HUES6 (cell line): ENCODE data around the gene CLDN20.
"Not testable (repeated sequence)": the region's sequence is repeated elsewhere in the genome, so short reads cannot be mapped to it uniquely, and the experiment has no call there.

Source experiments
- H3K27ac ChIP-seq: 2 replicates; pipeline ENCODE4 v1.7.0; 2013; ENCODE audit warnings: low read depth, mild to moderate bottlenecking, low read length, inconsistent platforms
- H3K27me3 ChIP-seq: 2 replicates; pipeline ENCODE4 v1.6.1; 2013; ENCODE audit warnings: low read length; ENCODE audit not compliant: control insufficient read depth, insufficient read depth
- H3K36me3 ChIP-seq: 2 replicates; pipeline ENCODE4 v1.6.1; 2013; ENCODE audit warnings: low read length; ENCODE audit not compliant: control insufficient read depth, insufficient read depth
- H3K4me1 ChIP-seq: 2 replicates; pipeline ENCODE4 v1.6.1; 2013; ENCODE audit warnings: low read length; ENCODE audit not compliant: control insufficient read depth, insufficient read depth
- H3K4me3 ChIP-seq: 2 replicates; pipeline ENCODE4 v1.5.1; 2013; ENCODE audit warnings: low read depth, low read length
- H3K9ac ChIP-seq: one replicate; pipeline ENCODE4 v1.6.1; 2013; ENCODE audit warnings: mild to moderate bottlenecking, low read length
- H3K9me3 ChIP-seq: 2 replicates; pipeline ENCODE4 v1.6.1; 2013; ENCODE audit warnings: low read depth, low read length; ENCODE audit not compliant: control insufficient read depth, insufficient read depth

CLDN20 gene, protein sequence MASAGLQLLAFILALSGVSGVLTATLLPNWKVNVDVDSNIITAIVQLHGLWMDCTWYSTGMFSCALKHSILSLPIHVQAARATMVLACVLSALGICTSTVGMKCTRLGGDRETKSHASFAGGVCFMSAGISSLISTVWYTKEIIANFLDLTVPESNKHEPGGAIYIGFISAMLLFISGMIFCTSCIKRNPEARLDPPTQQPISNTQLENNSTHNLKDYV

DNA sequence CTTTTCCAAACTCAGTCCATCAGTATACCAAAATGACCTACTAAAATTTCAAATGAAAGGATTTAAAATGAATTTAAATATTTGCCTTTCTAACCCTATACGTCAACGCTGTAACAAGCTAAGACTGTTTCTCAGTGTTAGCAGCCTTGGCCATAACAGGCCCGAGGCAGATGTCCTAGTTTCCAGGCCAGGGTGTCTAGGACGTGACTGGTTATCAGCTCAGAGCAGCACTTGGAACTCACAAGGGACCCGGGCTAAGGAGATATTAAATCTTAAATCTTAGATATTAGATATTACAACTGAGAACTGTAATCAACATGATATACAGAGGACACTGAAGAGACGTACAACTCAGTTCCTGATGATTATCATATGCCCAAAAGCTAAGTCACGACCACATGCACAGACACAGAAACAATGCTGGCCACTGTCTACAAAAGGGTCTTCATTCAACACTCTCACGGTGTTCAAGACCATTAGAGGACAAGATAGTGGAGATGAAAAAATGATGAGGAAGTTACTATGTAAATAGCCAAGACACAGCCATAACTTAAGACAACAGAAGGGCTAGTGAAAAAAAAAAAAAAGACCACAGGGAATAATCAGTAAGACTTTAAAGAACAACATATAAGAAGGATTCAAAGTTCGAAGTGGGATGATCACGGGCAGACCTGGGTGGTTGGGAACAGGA lies at the start of gene CLDN20:
CLDN20 (plus strand) TSS at position 641 of the 691 bp plus-strand sequence. CDS start 11,707 bp downstream, outside the sequence.
- Histone ChIP-seq H3K4me3 (no peak within 1 kb of the TSS), H3K36me3 (peaks cover 29% of the 10 kb centered on the region), H3K4me1 (peaks cover 38% of the 10 kb centered on the region), H3K9ac (no peak within 1 kb of the TSS), H3K27me3 (no peaks in the 10 kb centered on the region), H3K9me3 (no peaks in the 10 kb centered on the region), H3K27ac (0 out of 2 replicates have a peak within 1 kb of the TSS, but pooled peaks have one; percentile 74)

DNA sequence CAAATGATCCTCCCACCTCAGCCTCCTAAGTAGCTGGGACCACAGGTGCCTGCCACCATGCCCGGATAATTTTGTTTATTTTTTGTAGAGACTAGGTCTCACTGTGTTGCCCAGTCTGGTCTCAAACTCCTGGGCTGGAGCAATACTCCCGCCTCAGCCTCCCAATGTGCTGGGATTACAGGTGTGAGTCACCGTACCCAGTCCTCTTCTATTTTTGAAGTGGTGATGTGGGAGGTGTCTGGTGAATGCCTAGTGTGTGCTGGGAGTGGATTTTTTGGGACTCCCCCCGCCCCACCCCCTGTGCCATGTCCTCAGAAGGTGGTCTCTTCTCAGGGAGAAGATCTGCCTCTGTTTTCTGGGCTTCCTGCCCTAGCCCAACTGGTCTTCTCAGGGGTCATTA lies 47.9 kb upstream of the CLDN20 start:
- Histone ChIP-seq H3K36me3 (peaks cover 15% of the 10 kb centered on the region), H3K27ac (no peak overlapping the region), H3K4me3 (no peak overlapping the region), H3K27me3 (no peaks in the 10 kb centered on the region), H3K4me1 (peaks cover 8% of the 10 kb centered on the region; the same call in 1 of the 2 replicates), H3K9ac (no peak overlapping the region), H3K9me3 (peaks cover 10% of the 10 kb centered on the region)

DNA sequence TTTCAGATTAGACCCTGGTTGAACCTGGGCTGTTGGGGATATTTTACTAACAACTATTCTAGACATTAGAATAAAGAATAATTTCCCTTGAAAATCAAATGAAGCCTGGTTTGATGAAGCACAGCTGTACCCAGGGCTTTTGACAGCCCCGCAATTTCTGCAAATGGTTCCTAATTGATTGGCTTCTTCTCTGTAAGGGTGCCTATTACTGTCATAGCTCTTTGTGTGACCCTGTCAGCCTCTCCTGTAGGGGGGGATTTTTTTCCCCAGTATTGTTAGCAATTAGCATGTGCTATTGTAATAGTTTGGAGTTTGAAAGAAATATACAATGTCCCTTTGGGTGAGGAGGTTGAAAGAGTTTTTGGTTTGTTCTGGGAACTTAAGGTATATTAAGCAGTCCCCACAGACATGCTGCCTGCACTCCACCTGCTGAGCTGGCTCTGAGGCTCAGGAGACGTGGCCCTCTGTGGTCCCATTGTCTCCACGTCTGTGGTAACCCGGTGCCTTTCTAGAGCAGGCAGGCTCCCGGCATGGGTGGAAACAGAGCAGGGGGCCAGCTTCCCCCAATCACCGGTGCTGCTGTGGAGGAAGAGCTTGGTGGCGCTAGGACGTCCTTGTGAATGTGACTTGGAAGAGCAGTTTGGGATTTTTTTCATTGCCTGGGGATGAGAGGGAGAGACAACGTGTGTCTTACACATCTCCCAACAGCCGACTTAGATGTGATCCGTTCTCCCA lies 47.3 kb upstream of the CLDN20 start:
- Histone ChIP-seq H3K4me3 (no peak overlapping the region), H3K36me3 (peaks cover 11% of the 10 kb centered on the region), H3K9ac (no peak overlapping the region), H3K4me1 (peaks cover 8% of the 10 kb centered on the region; the same call in 1 of the 2 replicates), H3K27ac (no peak overlapping the region), H3K9me3 (peaks cover 10% of the 10 kb centered on the region), H3K27me3 (no peaks in the 10 kb centered on the region)

DNA sequence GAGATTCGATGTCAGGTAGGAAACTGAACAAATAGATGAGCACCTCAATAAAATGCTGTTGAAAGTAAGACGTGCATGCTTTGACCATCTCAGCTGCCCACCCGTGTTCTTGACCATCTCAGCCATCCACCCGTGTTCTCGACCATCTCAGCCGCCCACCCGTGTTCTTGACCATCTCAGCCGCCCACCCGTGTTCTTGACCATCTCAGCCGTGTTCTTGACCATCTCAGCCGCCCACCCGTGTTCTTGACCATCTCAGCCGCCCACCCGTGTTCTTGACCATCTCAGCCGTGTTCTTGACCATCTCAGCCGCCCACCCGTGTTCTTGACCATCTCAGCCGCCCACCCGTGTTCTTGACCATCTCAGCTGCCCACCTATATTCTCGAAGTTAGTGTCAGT lies 45.1 kb upstream of the CLDN20 start:
- not testable (repeated sequence) for H3K4me3 ChIP-seq, H3K9ac ChIP-seq, H3K27me3 ChIP-seq, H3K36me3 ChIP-seq, H3K9me3 ChIP-seq, H3K4me1 ChIP-seq, H3K27ac ChIP-seq

DNA sequence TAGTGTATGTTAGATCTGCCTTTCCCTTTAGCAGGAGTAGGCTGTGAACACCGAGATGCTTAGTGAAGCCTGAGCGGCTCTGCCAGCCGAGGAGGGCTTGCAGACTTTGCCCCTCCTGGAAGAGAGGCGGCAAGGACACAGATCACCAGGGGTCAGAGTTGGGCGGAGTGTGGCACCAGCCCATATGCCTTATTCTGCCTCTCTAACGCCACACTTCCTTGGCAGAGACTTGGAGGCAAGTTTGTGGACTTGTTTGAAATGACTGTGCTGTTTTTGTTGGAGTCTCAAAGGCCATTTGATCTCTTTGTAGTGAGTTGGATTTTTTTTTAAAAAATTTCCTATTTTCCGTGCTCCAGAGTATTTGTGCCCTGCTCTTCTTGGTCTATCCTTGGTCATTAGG lies 44.5 kb upstream of the CLDN20 start:
- no peak overlapping the region for H3K27ac ChIP-seq
- no peaks in the 10 kb centered on the region for H3K27me3 ChIP-seq
- no peaks in the 10 kb centered on the region for H3K9me3 ChIP-seq
- H3K9ac ChIP-seq = no peak overlapping the region
- no peaks in the 10 kb centered on the region for H3K36me3 ChIP-seq
- 0 out of 2 replicates have a peak, but pooled peaks cover 11% of the 10 kb centered on the region for H3K4me1 ChIP-seq
- no peak overlapping the region for H3K4me3 ChIP-seq

DNA sequence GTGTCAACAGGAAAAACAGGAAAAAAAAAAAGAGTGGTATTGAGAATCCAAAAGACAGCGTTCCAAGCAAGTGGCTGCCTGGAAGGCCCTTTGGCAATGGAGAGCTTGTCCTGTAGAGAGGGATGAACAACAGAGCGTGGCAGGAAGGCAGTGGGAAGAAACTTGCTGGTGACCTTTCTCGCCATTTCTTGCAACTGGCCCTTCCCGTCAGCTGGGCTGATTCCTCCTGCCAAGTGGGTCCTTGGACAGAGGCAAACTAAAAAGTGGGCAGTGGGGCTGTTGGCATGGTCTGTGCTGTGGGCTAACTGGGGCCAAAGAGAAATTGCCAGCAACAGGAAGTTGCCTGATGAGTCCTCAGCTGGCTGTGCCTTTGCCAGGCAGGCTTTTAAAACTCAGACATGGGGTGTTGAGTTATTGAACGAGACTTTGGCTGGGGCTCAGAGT lies 43.9 kb upstream of the CLDN20 start:
- 0 out of 2 replicates have a peak, but pooled peaks cover 11% of the 10 kb centered on the region for H3K4me1 ChIP-seq
- H3K36me3 ChIP-seq = no peaks in the 10 kb centered on the region
- no peak overlapping the region for H3K4me3 ChIP-seq
- no peak overlapping the region for H3K27ac ChIP-seq
- H3K9me3 ChIP-seq = no peaks in the 10 kb centered on the region
- no peaks in the 10 kb centered on the region for H3K27me3 ChIP-seq
- H3K9ac ChIP-seq = no peak overlapping the region

DNA sequence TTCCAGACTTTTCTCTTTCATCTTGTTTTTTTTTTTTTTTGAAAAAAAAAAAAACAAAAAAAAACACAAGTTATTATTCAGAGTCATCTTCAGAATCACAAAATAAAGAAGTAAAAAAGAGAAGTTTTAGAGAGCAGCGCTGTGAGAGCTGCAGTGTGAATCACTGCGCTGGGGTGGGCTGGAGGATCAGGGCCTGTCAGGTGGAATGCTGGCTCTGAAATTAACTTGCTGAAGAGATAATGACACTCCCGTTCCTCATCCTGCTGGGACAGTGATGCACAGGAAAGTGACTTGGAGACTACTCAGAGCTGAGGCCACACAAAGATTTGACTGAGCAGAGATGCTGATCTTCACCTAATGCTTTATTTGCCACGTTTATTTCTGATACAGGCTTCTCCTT lies 42.7 kb upstream of the CLDN20 start:
- Histone ChIP-seq H3K9ac (no peak overlapping the region), H3K36me3 (no peaks in the 10 kb centered on the region), H3K27ac (no peak overlapping the region), H3K4me3 (no peak overlapping the region), H3K9me3 (no peaks in the 10 kb centered on the region), H3K27me3 (no peaks in the 10 kb centered on the region), H3K4me1 (0 out of 2 replicates have a peak, but pooled peaks cover 11% of the 10 kb centered on the region)

DNA sequence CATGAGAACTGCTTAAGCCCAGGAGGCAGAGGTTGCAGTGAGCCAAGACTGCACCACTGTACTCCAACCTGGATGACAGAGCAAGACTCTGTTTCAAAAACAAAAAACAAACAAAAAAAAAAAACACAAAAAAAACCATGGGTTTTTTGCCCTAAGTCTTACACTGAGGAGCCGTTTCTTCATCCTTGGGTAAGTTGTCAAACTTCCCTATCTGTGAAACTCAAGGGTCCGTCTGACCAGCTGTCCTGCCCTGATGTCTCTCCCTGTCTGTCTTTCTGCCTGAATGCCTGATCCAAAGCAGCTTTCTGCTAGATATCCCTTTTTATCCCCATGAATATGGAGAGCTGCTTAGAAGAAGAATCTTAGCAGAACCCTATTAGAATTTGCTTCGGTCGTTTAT lies 41.3 kb upstream of the CLDN20 start:
- no peak overlapping the region for H3K9ac ChIP-seq
- no peak overlapping the region for H3K27ac ChIP-seq
- no peak overlapping the region for H3K4me3 ChIP-seq
- H3K4me1 ChIP-seq = peaks cover 12% of the 10 kb centered on the region
- no peaks in the 10 kb centered on the region for H3K27me3 ChIP-seq
- H3K36me3 ChIP-seq = no peaks in the 10 kb centered on the region
- peaks cover 3% of the 10 kb centered on the region; the same call in 1 of the 2 replicates for H3K9me3 ChIP-seq

DNA sequence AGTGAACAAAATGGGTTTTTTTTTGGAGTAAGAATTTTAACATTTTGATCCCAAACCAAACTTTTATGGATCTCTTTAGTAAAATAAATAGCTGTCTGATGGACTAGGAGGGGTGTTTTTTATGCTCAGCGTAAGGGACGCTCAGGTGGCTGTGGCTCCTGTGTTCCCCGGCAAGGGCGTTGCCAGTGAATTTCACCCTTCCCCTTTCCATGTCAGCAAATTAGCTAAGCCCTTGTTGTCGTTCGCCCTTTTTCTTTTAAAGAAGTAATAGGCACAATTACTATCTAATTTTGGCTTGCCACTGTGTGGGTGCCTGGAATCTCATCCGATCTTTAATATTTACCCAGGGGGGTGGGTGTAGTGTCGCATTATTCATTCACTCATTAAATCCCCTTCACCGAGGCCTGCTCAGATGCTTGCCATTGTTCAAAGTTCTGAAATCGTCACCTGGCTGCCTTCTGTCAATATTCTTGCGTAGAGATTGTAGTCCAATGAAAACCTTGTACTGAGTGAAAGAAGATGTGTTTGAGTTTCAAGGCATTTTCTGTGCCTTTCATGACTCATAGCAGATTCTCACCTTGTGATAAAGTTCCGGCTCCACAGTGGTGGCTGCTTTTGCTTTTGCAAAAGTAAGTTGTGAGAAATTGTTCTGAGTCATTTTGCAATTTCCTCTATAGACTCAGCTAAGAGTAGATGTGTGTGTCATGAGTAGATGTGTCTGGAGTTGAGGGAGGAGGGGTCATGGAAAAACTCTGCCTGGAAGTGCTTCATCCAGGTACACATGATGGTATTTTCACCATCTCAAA lies 40.0 kb upstream of the CLDN20 start:
- Histone ChIP-seq H3K27me3 (no peaks in the 10 kb centered on the region), H3K4me3 (no peak overlapping the region), H3K4me1 (peaks cover 12% of the 10 kb centered on the region), H3K9me3 (peaks cover 4% of the 10 kb centered on the region; the same call in 1 of the 2 replicates), H3K36me3 (no peaks in the 10 kb centered on the region), H3K27ac (no peak overlapping the region), H3K9ac (no peak overlapping the region)

DNA sequence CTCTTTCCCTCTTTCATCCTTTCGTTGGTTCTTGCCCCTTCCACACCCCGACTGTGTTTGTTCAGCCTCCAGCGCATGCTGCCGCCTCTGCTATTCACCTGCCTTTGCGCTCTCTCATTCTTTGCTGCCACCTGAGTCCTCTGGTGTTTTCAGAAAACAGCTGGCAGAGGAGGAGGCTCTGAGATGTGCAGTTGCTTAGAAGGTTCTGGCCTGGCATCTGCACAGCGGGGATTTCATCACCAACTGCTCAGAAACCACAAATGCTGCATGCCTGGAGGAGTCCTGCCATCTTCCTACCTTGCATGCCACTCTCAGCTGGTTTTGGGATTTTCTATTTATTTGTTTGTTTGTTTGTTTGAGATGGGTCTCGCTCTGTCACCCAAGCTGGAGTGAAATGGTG lies 39.2 kb upstream of the CLDN20 start:
- H3K27ac ChIP-seq = no peak overlapping the region

More for the DNA sequence above, 39.2 kb upstream of the CLDN20 start:
- peaks cover 10% of the 10 kb centered on the region; the same call in 1 of the 2 replicates for H3K9me3 ChIP-seq
- H3K4me1 ChIP-seq = peaks cover 12% of the 10 kb centered on the region
- H3K4me3 ChIP-seq = no peak overlapping the region
- no peak overlapping the region for H3K9ac ChIP-seq
- H3K27me3 ChIP-seq = no peaks in the 10 kb centered on the region
- H3K36me3 ChIP-seq = no peaks in the 10 kb centered on the region
